Common myeloid progenitor, CD34-positive (primary cell): ENCODE measurements around the gene HTT.

Experiments used
- CTCF ChIA-PET: fragments of 350-600 bp; sonication (Branson Sonifier 250); formaldehyde crosslinking; loops from one replicate; lab custom pipeline; 2021; ENCODE audit warnings: antibody characterized with exemption; lab: Charles Lee
- POLR2A ChIA-PET: fragments of 350-600 bp; sonication (Branson Sonifier 250); formaldehyde crosslinking; loops from one replicate; lab custom pipeline; 2021; ENCODE audit warnings: antibody characterized with exemption; lab: Charles Lee
- DNase-seq, 3 donors: peaks; one replicate each; pipeline versions ENCODE4 v3.0.0 to v3.0.0-alpha.2; 2013
- H3K27ac ChIP-seq, 2 experiments: 1 replicate in 1 of 2; 2 replicates in 1 of 2; pipeline ENCODE4 v1.7.0; 2013; ENCODE audit warnings: inconsistent platforms in 2 of 2, low read length in 2 of 2, mild to moderate bottlenecking in 2 of 2, low read depth in 1 of 2, moderate library complexity in 1 of 2; ENCODE audit not compliant: severe bottlenecking in 2 of 2, insufficient read depth in 1 of 2, poor library complexity in 1 of 2
- H3K27me3 ChIP-seq, 5 experiments: replicated peaks in 2 of 5; 1 replicate in 3 of 5; 2 replicates in 2 of 5; pipeline versions ENCODE4 v1.6.1 to v1.7.0; 2013; ENCODE audit warnings: low read length in 4 of 5, mild to moderate bottlenecking in 2 of 5, moderate library complexity in 2 of 5, inconsistent platforms in 1 of 5; ENCODE audit not compliant: insufficient read depth in 5 of 5, control insufficient read depth in 4 of 5
- H3K36me3 ChIP-seq, 4 experiments: 1 replicate in 2 of 4; 2 replicates in 2 of 4; pipeline versions ENCODE4 v1.6.1 to v1.7.0; 2013; ENCODE audit warnings: low read length in 3 of 4, control low read depth in 1 of 4, mild to moderate bottlenecking in 1 of 4; ENCODE audit not compliant: control insufficient read depth in 4 of 4, insufficient read depth in 4 of 4
- H3K4me1 ChIP-seq, 4 experiments: 1 replicate in 3 of 4; 2 replicates in 1 of 4; pipeline versions ENCODE4 v1.6.1 to v1.7.1; 2013; ENCODE audit warnings: low read length in 3 of 4, mild to moderate bottlenecking in 3 of 4, control low read depth in 1 of 4, inconsistent platforms in 1 of 4, moderate library complexity in 1 of 4; ENCODE audit not compliant: control insufficient read depth in 4 of 4, insufficient read depth in 4 of 4; ENCODE audit errors: control extremely low read depth in 1 of 4
- H3K4me3 ChIP-seq, 7 experiments: 1 replicate in 4 of 7; 2 replicates in 3 of 7; pipeline versions ENCODE4 v1.5.1 to v1.7.0; 2013; ENCODE audit warnings: mild to moderate bottlenecking in 7 of 7, low read length in 6 of 7, moderate library complexity in 6 of 7, inconsistent platforms in 2 of 7, low read depth in 2 of 7, control low read depth in 1 of 7; ENCODE audit not compliant: insufficient read depth in 4 of 7, control insufficient read depth in 1 of 7; ENCODE audit errors: extremely low read depth in 1 of 7
- H3K9me3 ChIP-seq, 5 experiments: 1 replicate in 4 of 5; 2 replicates in 1 of 5; pipeline versions ENCODE4 v1.6.1 to v1.7.1; 2013; ENCODE audit warnings: low read length in 4 of 5, mild to moderate bottlenecking in 2 of 5, inconsistent platforms in 1 of 5, low read depth in 1 of 5, moderate library complexity in 1 of 5; ENCODE audit not compliant: control insufficient read depth in 4 of 5, insufficient read depth in 2 of 5; ENCODE audit errors: control extremely low read depth in 1 of 5
- WGBS: methylation state at CpG from one replicate; pipeline ENCODE4 v1.1.5; 2013; ENCODE audit not compliant: insufficient coverage; 5-methylcytosine and 5-hydroxymethylcytosine counted together

Gene HTT

GRCh38 chr4:3040452-3041191, 33.9 kb upstream of the HTT start:
- Histone ChIP-seq H3K27ac (no peak overlapping the region), H3K4me3 (peak overlapping the region in 4 of 7 experiments; percentile 48 to 82 (median 71)), H3K4me1 (peaks cover 3 to 52% (median 34%) of the 10 kb centered on the region in 4 experiments), H3K9me3 (no peaks in the 10 kb centered on the region), H3K36me3 (no peaks in the 10 kb centered on the region), H3K27me3 (no peaks in the 10 kb centered on the region)
- CTCF ChIA-PET: interaction anchor here (1.0 to 1.5 kb wide), 3 partner anchors 8 to 63 kb away, joined by 3 to 5 read pairs (median 3); no protein-coding TSS in a partner anchor
- 86% methylated on average over 23 of the region's 28 CpGs for WGBS
- DNase-seq: no peak
- POLR2A ChIA-PET: no interaction called here

GRCh38 chr4:3041192-3042142, 33.0 kb upstream of the HTT start:
- peaks cover 6 to 57% (median 36%) of the 10 kb centered on the region in 4 experiments for H3K4me1 ChIP-seq
- CTCF ChIA-PET: interaction anchor here (0.6 to 1.3 kb wide), 6 partner anchors 9 to 78 kb away, joined by 3 to 5 read pairs (median 3); partner anchors contain the start of genes GRK4 and NOP14
- peak; percentile 54 to 78 (median 74) for DNase-seq
- peak overlapping the region in 1 of 2 experiments; percentile 39 for H3K27ac ChIP-seq
- H3K4me3 ChIP-seq: peak overlapping the region in 6 of 7 experiments; percentile 30 to 82 (median 57)
- H3K36me3 ChIP-seq: no peaks in the 10 kb centered on the region
- WGBS: 12% methylated on average over 42 of the region's 57 CpGs
- POLR2A ChIA-PET: interaction anchor here (0.8 kb wide), 1 partner anchor 12 kb away, joined by 3 read pairs; no protein-coding TSS in a partner anchor
- H3K27me3 ChIP-seq: no peaks in the 10 kb centered on the region
- H3K9me3 ChIP-seq: no peaks in the 10 kb centered on the region

- H3K27me3 ChIP-seq: no peaks in the 10 kb centered on the region
- peak overlapping the region in 5 of 7 experiments; percentile 30 to 82 (median 66) for H3K4me3 ChIP-seq
- H3K4me1 ChIP-seq: peaks cover 6 to 55% (median 36%) of the 10 kb centered on the region in 4 experiments
- 51% methylated on average over 10 of the region's 10 CpGs for WGBS
- CTCF ChIA-PET: interaction anchor here (0.6 to 1.3 kb wide), 4 partner anchors 41 to 79 kb away, joined by 3 to 5 read pairs (median 3); partner anchors contain the start of genes GRK4 and NOP14
- H3K27ac ChIP-seq: peak overlapping the region in 1 of 2 experiments; percentile 39
- POLR2A ChIA-PET: no interaction called here
- H3K9me3 ChIP-seq: no peaks in the 10 kb centered on the region
- DNase-seq: no peak
- H3K36me3 ChIP-seq: no peaks in the 10 kb centered on the region
Measured at GRCh38 chr4:3042226-3042625, 32.3 kb upstream of the HTT start.

- POLR2A ChIA-PET: interaction anchor here (0.6 to 0.7 kb wide), 2 partner anchors 39 to 80 kb away, joined by 3 read pairs; no protein-coding TSS in a partner anchor
- CTCF ChIA-PET: interaction anchor here (0.6 to 4.0 kb wide), 8 partner anchors 9 to 89 kb away, joined by 3 to 15 read pairs (median 4); partner anchors contain the start of gene HTT-AS
- WGBS: 91% methylated on average over 9 of the region's 11 CpGs
- H3K27me3 ChIP-seq: no peaks in the 10 kb centered on the region
- no peaks in the 10 kb centered on the region for H3K36me3 ChIP-seq
- peaks cover 6 to 49% (median 28%) of the 10 kb centered on the region in 4 experiments for H3K4me1 ChIP-seq
- no peak overlapping the region for H3K27ac ChIP-seq
- no peak for DNase-seq
- H3K4me3 ChIP-seq: no peak overlapping the region
- no peaks in the 10 kb centered on the region for H3K9me3 ChIP-seq
Measured at GRCh38 chr4:3043282-3044020, 31.0 kb upstream of the HTT start.

- no peaks in the 10 kb centered on the region for H3K36me3 ChIP-seq
- H3K4me1 ChIP-seq: peaks cover 6 to 45% (median 26%) of the 10 kb centered on the region in 4 experiments
- peak overlapping the region in 1 of 2 experiments; percentile 60 for H3K27ac ChIP-seq
- peak; percentile 95 to 97 (median 97) for DNase-seq
- WGBS: 47% methylated on average over 21 of the region's 22 CpGs
- peak overlapping the region in 1 of 7 experiments; percentile 13 for H3K4me3 ChIP-seq
- H3K9me3 ChIP-seq: no peaks in the 10 kb centered on the region
- ChIA-PET CTCF (interaction anchor here (1.1 to 4.0 kb wide), 12 partner anchors 10 to 96 kb away, joined by 3 to 21 read pairs (median 5); partner anchors contain the start of genes GRK4, HTT-AS and NOP14), POLR2A (interaction anchor here (0.7 kb wide), 1 partner anchor 37 kb away, joined by 3 read pairs; no protein-coding TSS in a partner anchor)
- no peaks in the 10 kb centered on the region for H3K27me3 ChIP-seq
Measured at GRCh38 chr4:3044870-3045819, 29.3 kb upstream of the HTT start.
